Measurements from ENCODE around the gene FRAS1.

The FRAS1 gene

DNA sequence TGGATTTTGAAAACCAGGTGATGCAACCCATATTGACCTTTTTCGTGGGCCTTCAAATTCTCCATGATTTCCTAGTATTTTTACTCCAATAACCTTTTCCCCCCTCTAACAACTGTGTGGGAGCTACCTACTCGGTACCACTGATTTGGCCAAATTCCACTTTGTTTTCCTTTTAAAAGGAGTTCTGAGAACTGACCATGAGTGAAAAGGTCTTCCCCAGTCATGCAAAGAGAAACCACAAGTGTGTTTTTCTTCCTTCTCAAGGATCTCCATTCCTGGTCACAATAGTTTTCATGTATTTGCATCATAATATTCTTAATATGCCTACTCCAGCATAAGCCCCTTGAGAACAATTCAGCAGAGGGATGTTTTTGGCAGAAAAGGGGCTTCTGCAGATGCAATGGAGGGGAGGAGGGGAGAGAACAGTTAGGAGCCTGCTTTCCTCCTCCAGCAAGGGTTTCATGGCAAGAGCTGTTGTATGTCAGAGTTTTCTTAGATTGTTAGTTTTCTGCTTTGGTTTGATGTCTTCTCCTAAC, 299.2 kb downstream of the FRAS1 start:
- in situ Hi-C loops (cut with MboI; ENCODE audit: low sequenced_read_pairs), result no loop called here

DNA sequence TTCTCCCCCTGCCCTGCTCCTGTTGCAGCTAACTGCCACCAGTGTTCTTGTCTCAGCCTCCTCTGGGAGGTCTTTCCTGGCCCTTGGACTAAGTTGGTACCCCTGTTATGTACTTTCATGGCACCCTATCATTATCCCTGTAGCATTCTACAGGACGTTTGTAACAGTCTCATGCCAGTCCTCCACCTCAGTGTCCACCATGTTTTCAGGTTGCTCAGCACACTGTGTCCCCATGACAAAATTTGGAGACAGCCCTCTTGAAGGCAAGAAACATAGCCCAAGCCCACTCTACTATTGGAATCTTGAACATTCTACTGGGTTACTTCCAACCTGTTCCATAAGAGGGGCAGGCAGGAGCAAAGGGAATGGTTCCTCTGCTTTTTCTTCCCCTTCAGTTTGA, 300.0 kb downstream of the FRAS1 start:
- in situ Hi-C loops (cut with MboI; ENCODE audit: low sequenced_read_pairs), result no loop called here

DNA sequence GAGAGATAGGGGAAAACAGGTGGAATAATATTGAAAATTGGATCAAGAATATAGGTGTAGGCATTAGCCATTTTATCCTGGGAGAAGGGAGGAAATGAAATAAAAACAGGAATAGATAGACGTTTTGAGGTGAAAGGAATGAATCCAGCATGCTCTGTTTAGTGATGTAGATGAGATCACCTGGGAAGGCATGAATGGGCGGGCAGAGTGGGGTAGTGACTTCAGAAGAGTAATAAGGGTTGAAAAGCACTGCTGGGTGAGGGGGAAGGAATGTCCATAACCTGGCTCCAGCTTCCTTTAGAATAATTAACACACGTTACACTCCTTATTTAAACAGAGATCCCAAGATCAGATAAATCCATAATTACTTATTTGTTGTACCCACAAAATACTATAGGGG, 303.3 kb downstream of the FRAS1 start:
- in situ Hi-C loops (cut with MboI; ENCODE audit: low sequenced_read_pairs), result no loop called here

DNA sequence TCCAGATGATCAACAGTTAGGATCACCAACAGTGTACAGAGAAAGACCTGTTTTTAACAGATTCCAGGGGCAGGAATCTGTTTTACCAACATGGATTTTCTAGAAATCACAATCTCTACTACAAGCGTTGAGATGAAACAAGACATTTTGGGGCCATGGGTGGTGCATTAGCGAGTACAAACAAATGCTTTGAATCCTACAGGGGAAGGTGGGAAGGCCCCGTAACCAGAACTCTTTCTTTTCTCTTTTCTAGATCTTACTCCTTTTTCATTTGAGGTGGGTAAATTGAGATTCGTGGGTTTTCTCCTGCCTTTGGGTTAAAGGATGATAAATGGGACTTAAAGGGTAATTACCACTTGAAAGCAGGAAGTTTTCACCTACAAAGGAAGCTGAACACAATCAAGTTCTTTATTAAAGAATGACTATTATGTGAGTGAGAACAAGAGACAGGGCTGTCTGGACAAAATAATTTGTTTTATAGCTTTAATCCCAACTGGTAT, 304.5 kb downstream of the FRAS1 start:
- in situ Hi-C loops (cut with MboI; ENCODE audit: low sequenced_read_pairs), result no loop called here

DNA sequence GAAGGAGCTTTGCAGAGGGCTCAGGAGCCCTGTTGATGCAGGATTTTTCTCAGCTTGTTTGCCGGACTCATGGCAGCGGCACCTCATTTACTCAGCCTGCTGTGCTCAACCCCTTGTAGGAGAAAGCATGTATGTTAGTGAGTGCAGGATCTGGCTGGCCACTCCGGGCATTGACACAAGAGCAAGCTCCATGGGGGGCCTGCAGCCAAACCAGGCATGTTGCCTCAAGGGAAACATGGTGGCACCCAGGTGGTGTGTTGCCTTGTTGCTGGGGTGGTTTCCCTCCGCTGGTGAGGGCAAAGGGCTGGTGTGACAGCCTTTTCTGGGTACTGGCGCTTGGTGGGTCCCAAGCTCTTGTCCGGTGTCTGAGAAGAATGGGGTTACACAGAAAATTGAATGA, 305.2 kb downstream of the FRAS1 start:
- in situ Hi-C loops (cut with MboI; ENCODE audit: low sequenced_read_pairs), result no loop called here

DNA sequence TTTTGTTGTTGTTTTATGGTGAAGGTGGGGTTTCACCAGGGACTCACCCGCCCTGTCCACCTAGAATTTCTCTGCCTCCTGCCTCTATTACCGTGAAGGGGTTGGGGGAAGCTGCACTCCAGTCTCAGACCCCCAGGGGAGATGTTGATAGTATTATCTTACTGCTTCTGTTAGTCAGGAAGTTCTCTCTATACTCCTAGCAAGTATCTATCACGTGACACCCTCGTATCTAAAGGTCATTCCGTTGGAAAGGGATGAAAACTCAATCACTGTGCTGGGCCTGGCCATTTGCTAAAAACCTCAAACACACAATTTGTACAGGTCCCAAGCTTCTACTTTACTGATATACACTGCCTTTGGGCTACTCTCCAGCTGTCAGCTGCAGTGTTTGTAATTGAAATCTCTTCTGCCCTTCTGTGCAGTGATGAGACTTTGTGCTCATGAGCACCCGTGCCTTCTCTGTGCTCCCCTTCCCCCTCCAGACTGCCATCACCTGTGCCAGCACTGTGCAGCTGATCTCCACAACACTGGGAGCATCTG, 306.0 kb downstream of the FRAS1 start:
- in situ Hi-C loops (cut with MboI; ENCODE audit: low sequenced_read_pairs), result no loop called here

DNA sequence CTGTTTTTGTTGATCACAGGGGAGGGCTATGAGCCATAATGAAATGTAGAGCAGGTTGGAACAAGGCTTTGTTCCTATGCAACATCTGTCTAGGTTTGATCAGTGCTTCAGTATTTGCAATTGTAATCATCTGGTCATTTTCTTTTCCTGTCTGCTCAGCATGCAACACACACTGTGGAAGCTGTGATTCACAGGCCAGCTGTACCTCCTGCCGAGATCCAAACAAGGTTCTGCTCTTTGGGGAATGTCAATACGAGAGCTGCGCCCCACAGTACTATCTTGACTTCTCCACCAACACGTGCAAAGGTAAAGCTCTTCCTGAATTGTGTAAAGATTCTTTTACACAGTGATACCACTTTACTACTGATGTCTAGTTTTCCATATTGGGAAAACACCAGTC, 312.6 kb downstream of the FRAS1 start:
- in situ Hi-C loops (cut with MboI; ENCODE audit: low sequenced_read_pairs), result no loop called here

DNA sequence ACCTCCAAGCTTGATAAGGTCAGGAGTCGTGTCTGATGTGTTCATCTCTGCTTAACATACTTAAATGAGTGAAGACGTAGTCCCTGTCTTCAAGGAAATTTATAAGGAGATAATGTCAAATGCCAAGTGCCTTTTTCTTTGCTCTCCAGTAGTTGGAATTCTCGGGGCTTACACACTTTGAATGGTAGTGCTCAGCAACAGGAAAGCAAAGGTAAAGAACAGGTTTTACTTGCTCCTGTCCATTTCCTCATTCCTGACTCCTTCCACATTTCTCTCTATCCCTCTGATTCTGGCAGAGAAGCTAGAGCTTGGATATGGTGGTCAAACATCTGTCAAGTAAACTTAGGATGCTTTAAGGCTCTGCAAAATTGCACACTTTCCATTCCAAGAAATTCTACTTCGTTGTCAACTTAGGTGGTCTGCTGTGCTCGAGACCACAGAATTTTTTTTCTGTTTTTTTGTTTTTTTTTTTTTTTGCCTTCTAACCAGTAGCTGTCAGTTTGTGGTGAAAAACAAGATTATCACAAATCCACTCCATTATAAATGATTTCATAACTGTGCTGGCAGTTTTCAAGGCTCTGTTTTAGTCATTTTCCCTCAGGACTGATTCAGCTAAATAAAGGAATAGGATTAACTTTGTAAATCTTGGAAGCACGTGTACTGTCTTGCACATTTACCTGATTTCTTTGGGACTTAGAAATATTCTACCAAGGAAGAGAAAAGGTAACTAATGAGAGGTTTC, 313.7 kb downstream of the FRAS1 start:
- in situ Hi-C loops (cut with MboI; ENCODE audit: low sequenced_read_pairs), result no loop called here

DNA sequence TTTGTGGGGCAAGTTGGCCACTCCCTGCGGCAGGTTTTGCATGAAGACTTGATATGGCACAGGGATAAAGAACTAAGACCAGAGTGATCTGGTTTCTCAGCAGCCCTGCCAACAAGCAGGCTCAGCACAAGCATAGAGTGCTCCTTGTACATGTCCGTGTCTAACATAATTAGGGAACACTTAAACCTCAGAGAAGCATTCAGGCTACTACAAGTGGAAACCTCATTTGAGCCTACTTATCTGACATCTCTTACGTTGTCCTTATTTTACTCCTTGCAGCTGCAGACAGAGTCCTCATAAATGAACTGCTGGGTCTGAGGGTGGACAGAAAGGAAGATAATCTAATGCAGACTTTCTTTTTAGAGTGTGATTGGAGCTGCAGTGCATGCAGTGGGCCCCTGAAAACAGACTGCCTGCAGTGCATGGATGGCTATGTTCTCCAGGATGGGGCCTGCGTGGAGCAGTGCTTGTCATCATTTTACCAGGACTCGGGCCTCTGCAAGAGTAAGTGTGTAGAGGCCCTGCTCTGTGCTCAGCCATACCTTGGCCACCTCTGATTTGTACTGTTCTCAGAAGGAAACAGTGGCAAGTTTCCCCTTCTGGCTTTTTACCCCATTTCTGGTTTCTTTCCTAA, 315.3 kb downstream of the FRAS1 start:
- in situ Hi-C loops (cut with MboI; ENCODE audit: low sequenced_read_pairs), result no loop called here

DNA sequence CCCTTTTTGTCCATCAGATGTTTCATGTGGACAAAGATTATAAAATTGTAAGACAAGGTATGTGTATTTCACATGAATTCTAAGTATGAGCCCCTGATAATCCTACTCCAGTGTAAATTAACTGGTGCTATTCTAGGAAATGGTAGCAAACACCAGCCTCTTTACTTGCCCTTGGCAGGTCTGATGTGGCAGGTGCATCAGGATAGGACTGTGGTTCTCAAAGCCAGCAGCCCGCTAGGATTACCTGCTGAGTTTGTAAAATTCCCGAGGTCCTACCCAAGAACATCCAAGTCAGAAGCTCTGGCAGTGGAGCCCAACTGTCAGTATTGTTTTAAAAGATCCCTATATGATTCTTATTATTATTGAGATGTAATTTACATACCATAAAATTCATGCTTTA, 320.4 kb downstream of the FRAS1 start:
- in situ Hi-C loops (cut with MboI; ENCODE audit: low sequenced_read_pairs), result no loop called here

DNA sequence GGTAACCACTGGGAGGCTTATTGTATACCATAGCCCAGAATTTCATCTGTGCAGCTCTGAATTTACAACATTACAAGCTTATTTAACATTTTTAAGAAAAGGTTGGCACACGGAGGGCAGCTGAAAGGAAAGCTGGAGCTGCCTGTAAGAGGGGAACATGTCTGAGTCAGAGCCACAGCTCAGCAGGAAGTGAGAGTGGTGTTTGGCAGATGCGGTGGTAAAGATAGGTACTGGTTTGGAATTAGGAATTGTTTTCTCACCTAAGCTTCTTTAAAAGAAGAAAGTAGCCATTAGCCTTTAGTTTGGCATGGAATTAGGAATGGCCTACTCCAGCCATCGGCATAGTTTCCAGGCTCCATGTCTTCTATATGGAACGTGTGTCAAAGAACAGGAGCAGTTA, 321.9 kb downstream of the FRAS1 start:
- in situ Hi-C loops (cut with MboI; ENCODE audit: low sequenced_read_pairs), result no loop called here

DNA sequence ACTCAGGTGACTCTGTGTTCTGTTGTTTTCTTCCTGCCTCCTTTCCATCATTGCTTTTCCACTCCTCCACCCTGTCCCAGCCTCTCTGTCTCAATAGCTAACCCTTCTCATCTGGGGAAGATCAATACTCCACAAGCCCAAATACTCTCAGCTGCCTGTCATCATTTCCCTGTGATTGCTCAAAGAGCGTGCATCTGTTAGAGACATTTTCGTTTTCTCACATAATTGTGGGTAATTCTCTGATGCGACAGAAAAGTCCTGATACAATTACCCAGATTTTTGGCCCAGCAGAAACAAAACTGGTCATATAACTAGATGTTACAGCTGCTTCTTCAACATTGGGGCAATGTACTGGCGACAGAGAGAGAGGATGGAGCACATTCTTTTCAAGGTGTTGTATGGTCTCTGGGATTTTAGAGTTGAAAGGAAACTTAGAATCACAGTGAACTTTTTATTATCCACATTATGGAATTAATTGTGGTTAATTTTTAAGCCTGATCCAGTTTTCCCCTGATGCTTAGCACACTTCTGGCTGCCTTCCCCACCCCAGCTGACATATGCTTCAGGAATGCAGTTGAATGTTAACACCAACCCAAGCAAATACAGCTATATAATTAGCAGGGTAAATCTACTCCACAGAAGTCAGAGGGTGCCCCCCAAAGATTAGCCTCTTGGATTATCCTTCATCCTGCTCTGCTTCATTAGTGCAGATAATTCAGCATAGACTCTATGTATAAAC, 323.0 kb downstream of the FRAS1 start:
- in situ Hi-C loops (cut with MboI; ENCODE audit: low sequenced_read_pairs), result no loop called here

DNA sequence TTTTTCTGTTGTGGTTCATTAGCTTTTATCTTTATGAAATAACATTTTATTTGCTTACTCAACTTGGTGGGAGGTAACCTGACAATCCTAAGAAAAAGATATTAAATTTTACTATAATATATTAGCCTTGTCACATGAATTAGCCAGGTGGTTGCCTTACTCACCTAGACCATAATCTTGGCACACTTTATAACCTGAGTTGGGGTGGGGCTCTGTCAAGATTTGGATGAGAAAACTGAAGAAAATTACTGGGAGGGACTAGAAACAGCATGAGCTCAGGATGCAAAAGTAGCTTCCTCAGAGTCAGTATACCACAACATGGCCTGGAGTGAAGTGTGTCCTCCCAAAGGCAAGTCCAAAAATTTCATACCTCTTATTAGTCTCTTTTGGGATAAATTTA, 329.6 kb downstream of the FRAS1 start:
- in situ Hi-C loops (cut with MboI; ENCODE audit: low sequenced_read_pairs), result no loop called here

DNA sequence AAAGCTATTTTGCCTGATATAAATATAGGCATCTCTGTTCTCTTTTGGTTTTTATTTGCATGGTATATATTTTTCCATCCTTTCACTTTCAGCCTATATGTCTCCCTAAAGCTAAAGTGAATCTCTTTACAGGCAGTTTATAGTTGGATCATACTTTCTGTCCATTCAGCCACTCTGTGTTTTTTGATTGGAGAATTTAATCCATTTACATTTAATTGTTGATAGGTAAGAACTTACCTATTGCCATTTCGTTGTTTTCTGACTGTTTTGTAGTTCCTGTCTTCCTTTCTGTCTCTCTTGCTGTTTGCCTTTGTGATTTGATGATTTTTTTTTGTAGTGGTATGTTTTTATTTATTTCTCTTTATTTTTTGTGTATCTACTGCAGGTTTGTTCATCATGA, 338.5 kb downstream of the FRAS1 start:
- in situ Hi-C loops (cut with MboI; ENCODE audit: low sequenced_read_pairs), result no loop called here

DNA sequence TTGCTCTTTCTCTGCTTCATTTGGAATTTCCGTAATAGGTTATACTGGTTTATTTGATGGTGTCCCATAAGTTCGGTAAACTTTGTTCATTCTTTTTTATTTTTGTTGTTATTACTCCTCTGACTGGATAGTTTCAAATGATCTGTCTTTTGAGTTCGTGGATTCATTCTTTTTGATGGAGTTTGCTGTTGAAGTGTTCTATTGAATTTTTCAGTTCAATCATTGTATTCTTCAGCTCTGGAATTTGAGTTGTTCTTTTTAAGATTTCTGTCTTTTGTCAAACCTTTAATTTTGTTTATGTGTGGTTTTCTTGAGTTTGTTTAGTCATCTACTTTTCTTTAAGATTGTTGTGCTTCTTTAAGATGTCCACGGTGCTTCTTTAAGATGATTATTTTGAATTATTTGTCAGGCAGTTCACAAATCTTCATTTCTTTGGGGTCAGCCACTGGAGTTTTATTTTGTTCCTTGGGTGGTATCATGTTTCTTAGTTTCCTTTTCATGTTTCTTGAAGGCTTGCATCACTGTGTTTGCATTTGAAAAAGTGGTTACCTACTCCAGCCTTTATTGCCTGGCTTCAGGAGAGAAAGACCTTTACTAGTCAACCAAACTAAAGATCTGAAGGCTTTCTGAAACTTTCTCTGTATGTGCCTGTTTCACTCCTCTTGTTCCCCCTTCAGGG, 339.6 kb downstream of the FRAS1 start:
- in situ Hi-C loops (cut with MboI; ENCODE audit: low sequenced_read_pairs), result no loop called here

DNA sequence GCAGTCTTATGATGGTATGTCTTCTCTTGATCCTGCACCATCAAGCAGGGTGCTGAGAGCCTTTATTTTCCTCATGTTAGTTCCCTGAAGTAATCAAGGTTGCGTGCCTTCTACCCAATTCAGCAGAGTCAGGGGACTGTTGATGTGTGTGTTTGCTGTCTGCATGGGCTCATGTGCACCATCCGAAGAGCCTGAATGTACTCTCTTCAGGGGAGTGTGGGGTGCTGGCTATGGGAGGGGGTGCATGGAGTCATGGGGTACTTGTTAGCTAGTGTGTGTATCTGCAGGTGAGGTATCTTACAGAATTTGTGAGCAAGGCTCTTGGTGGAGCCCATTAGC, 340.1 kb downstream of the FRAS1 start:
- in situ Hi-C loops (cut with MboI; ENCODE audit: low sequenced_read_pairs), result no loop called here

DNA sequence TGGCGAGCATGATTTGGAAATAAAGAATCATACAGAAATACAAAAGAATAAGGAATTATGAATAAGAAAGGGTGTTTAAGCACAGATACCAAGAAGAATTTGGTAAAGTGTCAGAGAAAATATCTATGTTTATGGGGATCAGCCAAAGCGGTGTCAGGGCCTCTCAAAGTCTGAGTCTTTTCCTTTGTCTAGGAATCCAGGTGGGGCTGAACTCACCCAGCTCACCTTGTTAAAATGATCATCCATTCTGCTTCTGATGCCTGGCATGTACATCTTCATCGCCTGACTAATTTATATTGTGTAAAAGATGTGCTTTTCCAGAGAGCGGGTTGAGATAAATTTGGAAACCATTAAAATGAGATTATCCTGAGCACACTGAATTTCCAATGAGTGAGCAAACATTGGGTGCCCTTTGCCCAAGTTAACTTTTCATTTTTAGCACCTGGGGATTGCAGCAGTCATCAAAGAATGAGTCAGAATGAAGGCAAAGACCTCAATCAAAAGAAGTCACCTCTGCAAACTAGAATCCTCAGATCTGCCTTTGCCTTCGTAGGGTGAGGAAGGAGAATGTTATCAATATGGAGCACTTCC, 352.6 kb downstream of the FRAS1 start:
- in situ Hi-C loops (cut with MboI; ENCODE audit: low sequenced_read_pairs), result no loop called here

DNA sequence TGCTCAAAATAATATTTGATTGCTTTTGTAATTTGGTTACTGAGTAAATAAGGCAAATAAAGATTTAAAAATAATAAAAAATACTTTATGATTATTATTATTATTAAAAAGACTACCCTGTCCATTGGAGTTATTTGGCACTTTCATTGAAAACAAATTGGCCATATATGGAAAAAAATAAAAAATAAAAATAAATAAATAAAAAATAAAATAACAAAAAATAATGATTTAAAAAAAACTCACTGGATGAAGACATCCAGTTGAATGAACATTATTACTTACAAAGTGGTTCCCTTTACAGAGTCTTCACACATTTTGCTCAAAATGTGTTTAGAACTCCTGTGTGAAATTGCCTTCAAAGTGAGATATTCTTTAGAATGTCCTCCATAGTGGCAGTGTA, 353.1 kb downstream of the FRAS1 start:
- in situ Hi-C loops (cut with MboI; ENCODE audit: low sequenced_read_pairs), result no loop called here

DNA sequence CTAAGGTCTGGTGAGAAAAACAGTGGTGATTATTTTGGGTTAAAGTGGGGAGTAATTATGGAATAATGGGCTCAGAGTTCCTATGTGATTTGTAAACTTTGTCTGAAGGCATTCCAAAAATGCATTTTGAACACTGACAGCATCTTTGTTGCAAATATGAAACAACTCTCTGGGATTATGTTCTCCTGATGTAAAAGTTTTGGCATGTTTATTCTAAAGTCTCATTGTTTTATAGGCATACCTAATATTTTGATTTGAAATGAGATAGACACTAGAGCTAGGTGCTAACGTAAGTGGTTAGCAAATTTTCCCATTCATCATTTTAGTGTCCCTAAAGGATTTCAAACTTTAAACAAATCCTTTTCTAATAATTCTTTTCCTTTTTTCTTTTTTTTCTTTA, 353.6 kb downstream of the FRAS1 start:
- in situ Hi-C loops (cut with MboI; ENCODE audit: low sequenced_read_pairs), result no loop called here

DNA sequence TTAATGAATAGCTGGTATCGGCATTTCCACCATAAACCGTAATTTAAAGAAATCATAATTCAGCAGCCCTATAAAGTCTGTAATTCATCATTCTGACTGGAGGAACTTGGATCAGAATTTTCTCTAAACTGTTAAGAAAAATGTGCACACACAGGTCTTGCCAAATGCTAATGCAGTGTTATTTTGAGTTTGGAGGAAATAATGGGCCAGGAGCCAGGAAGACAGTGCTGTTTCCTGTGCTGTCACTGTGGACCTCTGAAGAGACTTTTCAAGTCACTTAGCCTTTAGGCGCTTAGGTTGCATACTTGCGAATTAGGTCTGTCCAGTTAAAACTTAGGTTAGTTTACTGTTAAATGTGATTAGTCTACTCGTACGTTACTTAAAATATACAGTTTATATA, 357.0 kb downstream of the FRAS1 start:
- in situ Hi-C loops (cut with MboI; ENCODE audit: low sequenced_read_pairs), result no loop called here

DNA sequence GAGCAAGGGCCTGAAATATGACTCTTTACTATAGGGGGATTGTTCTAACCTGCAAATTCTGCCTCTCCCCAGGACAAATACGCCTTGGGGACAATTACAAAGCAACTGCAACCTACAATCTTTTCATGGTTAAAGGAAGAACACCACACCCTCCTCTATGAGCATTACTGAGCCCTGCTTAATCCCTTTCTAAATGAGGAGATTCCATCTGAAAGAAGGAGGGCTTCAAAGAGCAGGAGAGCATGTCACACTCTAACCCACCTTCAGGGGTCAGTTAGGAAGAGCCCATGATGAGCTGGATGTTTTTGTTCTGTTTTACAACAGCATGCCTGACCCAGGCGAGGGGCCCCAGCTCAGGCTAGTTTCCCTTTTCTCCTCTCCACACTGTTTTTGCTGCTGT, 360.5 kb downstream of the FRAS1 start:
- in situ Hi-C loops (cut with MboI; ENCODE audit: low sequenced_read_pairs), result no loop called here

Measured in HL-60/S4 treated with phorbol 12-myristate 13-acetate at 8.2 ng/mL for 4 days and 3 days (cell line).